Measurements from ENCODE around the gene TSNAX. TPM values are rescaled to one million over a fixed set of nuclear protein-coding genes. Genes with fewer than 3 reads are reported as not detected.

The TSNAX gene
- polyA plus RNA-seq, 4 donors = 39.1 to 68.4 (median 54.0) TPM

Other genes starting within 250 kb of the TSNAX start
- gene EXOC8, start 190.8 kb upstream of the TSNAX start, polyA plus RNA-seq (ENCODE audit: insufficient read length in 4 of 4) = 10 to 100 TPM in 3 of 4 donors, 1 to 10 TPM in 1; 8.4 to 12.5 (median 11.3) TPM
- 10 to 100 TPM in 3 of 4 donors, 1 to 10 TPM in 1; 9.6 to 15.6 (median 13.8) TPM for gene SPRTN, start 190.4 kb upstream of the TSNAX start, polyA plus RNA-seq (ENCODE audit: insufficient read length in 4 of 4)
- gene EGLN1, start 106.4 kb upstream of the TSNAX start, polyA plus RNA-seq (ENCODE audit: insufficient read length in 4 of 4) = 10 to 100 TPM; 33.9 to 49.2 (median 46.6) TPM
- 1 to 10 TPM; 5.6 to 5.9 (median 5.8) TPM for gene DISC1, start 98.1 kb downstream of the TSNAX start, polyA plus RNA-seq (ENCODE audit: insufficient read length in 4 of 4)

All from left renal pelvis (tissue), 4 donors.